Smooth muscle cell (in vitro differentiated cells): Measurements from ENCODE around the gene POLD1. TPM values are rescaled to one million over a fixed set of nuclear protein-coding genes. Genes with fewer than 3 reads are reported as not detected.

Source experiments
- DNase-seq: peaks from one replicate; lab custom pipeline; 2025; ENCODE audit not compliant: unreplicated experiment; lab: John Stamatoyannopoulos, UW
- H2AFZ ChIP-seq: fragments of 200-600 bp; sonication (generic); 2 replicates; pipeline ENCODE4 v1.6.0; 2016; ENCODE audit warnings: antibody characterized with exemption, low read depth, mild to moderate bottlenecking
- H3F3A ChIP-seq: fragments of 200-600 bp; sonication (generic); 2 replicates; pipeline ENCODE4 v1.6.0; 2017; ENCODE audit warnings: antibody characterized with exemption, low read depth
- H3K27ac ChIP-seq: fragments of 200-600 bp; sonication (generic); 2 replicates; pipeline ENCODE4 v1.5.1; 2016; ENCODE audit warnings: low read depth, mild to moderate bottlenecking
- H3K27me3 ChIP-seq: fragments of 200-600 bp; sonication (generic); 2 replicates; pipeline ENCODE4 v1.6.1; 2016; ENCODE audit warnings: low read depth, mild to moderate bottlenecking
- H3K36me3 ChIP-seq: fragments of 200-600 bp; sonication (generic); 2 replicates; pipeline ENCODE4 v1.5.1; 2016; ENCODE audit warnings: low read depth
- H3K4me1 ChIP-seq: fragments of 200-600 bp; sonication (generic); 2 replicates; pipeline ENCODE4 v1.5.1; 2016; ENCODE audit warnings: low read depth
- H3K4me2 ChIP-seq: fragments of 200-600 bp; sonication (generic); 2 replicates; pipeline ENCODE4 v1.6.0; 2016; ENCODE audit warnings: mild to moderate bottlenecking
- H3K4me3 ChIP-seq: fragments of 200-600 bp; sonication (generic); 2 replicates; pipeline ENCODE4 v1.5.1; 2016; ENCODE audit warnings: mild to moderate bottlenecking
- H3K79me2 ChIP-seq: fragments of 200-600 bp; sonication (generic); 2 replicates; pipeline ENCODE4 v1.6.0; 2016; ENCODE audit warnings: low read depth, mild to moderate bottlenecking
- H3K9ac ChIP-seq: fragments of 200-600 bp; sonication (generic); 2 replicates; pipeline ENCODE4 v1.6.0; 2016; ENCODE audit warnings: low read depth
- H3K9me3 ChIP-seq: fragments of 200-600 bp; sonication (generic); replicated peaks from 2 replicates; pipeline ENCODE4 v1.5.1; 2016; ENCODE audit warnings: low read depth
- H4K20me1 ChIP-seq: fragments of 200-600 bp; sonication (generic); 2 replicates; pipeline ENCODE4 v1.6.0; 2016; ENCODE audit warnings: low read depth
- CTCF ChIP-seq: fragments of 200-600 bp; sonication (generic); IDR thresholded peaks from 2 replicates; pipeline ENCODE4 v1.5.1; 2017; ENCODE audit warnings: borderline replicate concordance, mild to moderate bottlenecking, antibody characterized with exemption; ENCODE audit not compliant: insufficient read depth, poor library complexity, severe bottlenecking
- WGBS: methylation state at CpG from one replicate; pipeline ENCODE4 v1.1.7; 2016; ENCODE audit warnings: low lambda C conversion rate; 5-methylcytosine and 5-hydroxymethylcytosine counted together
- polyA plus RNA-seq: library from polyadenylated mRNA; unstranded; fragments of >200 nt; fragmentation: Nextera tagmentation; extraction: Ambion mirVana; gene quantifications from 2 replicates; pipeline ENCODE4 v1.2.1, GENCODE V29; 2016
- total RNA-seq: library from RNA; depleted of rRNA; stranded (reverse); fragments of >200 nt; gene quantifications from 2 replicates; pipeline ENCODE4 v1.2.3, GENCODE V29; 2014

POLD1 gene
- total and polyA plus RNA-seq, 2 experiments from 2014 or later, result 14.9 to 37.6 TPM

DNA sequence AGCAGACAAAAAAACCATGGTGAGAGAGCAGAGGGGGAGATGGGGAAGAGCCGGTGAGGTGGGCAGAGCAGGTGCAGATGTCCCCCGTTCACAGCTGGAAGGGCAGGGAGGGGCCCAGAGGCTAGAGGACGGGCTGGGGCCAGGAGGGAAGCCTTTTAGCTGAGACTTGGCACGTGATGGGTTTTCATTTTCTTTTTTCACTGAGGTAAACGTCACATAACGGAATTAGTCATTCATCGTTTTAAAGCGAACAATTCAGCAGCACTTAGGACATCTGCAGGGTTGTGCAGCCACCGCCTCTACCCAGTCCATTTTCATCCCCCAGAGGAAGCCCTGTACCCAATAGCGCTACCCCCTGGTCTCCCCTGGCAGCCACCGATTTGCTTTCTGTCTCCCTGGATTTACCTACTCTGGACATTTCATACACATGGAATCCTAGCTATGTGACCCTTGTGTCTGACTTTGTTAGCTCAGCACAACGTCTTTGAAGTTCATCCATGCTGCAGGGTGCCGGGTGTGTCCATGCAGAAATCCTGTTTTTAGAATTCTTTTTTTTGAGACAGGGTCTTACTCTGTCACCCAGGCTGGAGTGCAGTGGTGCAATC lies 76.1 kb downstream of the POLD1 start:
- Histone ChIP-seq H3K4me2 (no peak overlapping the region), H2AFZ (no peak overlapping the region), H3K4me3 (no peak overlapping the region), H3K4me1 (no peaks in the 10 kb centered on the region), H4K20me1 (no peaks in the 10 kb centered on the region), H3K9ac (no peak overlapping the region), H3K36me3 (no peaks in the 10 kb centered on the region), H3K27ac (no peak overlapping the region), H3K9me3 (no peaks in the 10 kb centered on the region), H3K27me3 (no peaks in the 10 kb centered on the region), H3F3A (no peaks in the 10 kb centered on the region), H3K79me2 (no peaks in the 10 kb centered on the region)
- DNase-seq, result no peak
- WGBS, result 64% methylated on average over 13 of the region's 13 CpGs
- TF ChIP-seq CTCF, result no peak

DNA sequence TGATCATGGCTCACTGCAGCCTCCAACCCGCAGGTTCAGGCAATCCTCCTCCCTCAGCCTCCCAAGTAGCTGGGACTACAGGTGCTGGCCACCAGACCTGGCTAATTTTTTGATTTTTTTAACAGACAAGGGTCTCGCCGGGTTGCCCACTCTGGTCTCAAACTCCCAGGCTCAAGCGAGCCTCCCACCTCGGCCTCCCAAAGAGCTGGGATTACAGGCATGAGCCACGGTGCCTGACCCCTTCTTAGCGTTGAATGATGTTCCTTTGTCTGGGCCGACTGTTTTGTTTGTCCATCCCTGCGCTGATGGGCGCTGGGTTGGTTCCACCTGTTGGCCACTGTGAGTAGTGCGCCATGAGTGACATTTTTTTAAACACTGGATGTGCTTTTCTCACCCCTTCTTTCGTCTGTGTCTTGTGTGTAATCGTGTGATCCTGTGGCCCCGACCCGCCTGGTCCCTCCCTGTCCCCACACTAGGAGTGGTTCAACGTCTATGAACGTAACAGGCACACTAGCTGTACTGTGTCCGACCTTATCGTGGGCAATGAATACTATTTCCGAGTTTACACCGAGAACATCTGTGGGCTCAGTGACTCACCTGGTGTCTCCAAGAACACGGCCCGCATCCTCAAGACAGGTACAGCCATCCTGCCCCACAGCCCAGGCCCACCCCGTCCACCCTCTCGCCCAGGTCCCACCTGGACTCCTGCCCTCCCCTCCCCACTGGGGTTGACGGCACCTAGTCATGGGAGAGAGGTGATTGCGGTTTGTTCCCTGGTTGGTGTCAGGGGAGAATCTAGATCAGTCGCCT lies 77.1 kb downstream of the POLD1 start:
- Histone ChIP-seq H3K79me2 (no peaks in the 10 kb centered on the region), H3F3A (no peaks in the 10 kb centered on the region), H2AFZ (no peak overlapping the region), H3K4me3 (no peak overlapping the region), H3K27me3 (no peaks in the 10 kb centered on the region), H3K4me1 (no peaks in the 10 kb centered on the region), H3K27ac (no peak overlapping the region), H3K4me2 (no peak overlapping the region), H3K9me3 (no peaks in the 10 kb centered on the region), H4K20me1 (no peaks in the 10 kb centered on the region), H3K9ac (no peak overlapping the region), H3K36me3 (no peaks in the 10 kb centered on the region)
- 36% methylated on average over 27 of the region's 28 CpGs for WGBS
- TF ChIP-seq CTCF, result peak; percentile 77
- DNase-seq, result peak; percentile 4

- no peak overlapping the region for H3K4me3 ChIP-seq
- H3K27me3 ChIP-seq, result no peaks in the 10 kb centered on the region
- no peaks in the 10 kb centered on the region for H3K79me2 ChIP-seq
- no peak for DNase-seq
- H3F3A ChIP-seq, result no peaks in the 10 kb centered on the region
- H3K4me1 ChIP-seq, result no peaks in the 10 kb centered on the region
- H3K9ac ChIP-seq, result no peak overlapping the region
- H4K20me1 ChIP-seq, result no peaks in the 10 kb centered on the region
- H3K27ac ChIP-seq, result no peak overlapping the region
- no peaks in the 10 kb centered on the region for H3K36me3 ChIP-seq
- H3K9me3 ChIP-seq, result no peaks in the 10 kb centered on the region
- H3K4me2 ChIP-seq, result no peak overlapping the region
- TF ChIP-seq CTCF, result no peak
- WGBS, result 81% methylated on average over 7 of the region's 7 CpGs
- no peak overlapping the region for H2AFZ ChIP-seq
Measured at GRCh38 chr19:50462970-50463369, 78.8 kb downstream of the POLD1 start.
